Upper lobe of left lung (tissue), 4 donors: ENCODE results near the gene CLDN7.

Source experiments
- POLR2A ChIP-seq, 4 donors: fragments of 450-650 bp; IDR thresholded peaks; one replicate each; pipeline ENCODE4 v1.5.1; 2016 to 2017; ENCODE audit warnings: antibody characterized with exemption in 4 of 4, mild to moderate bottlenecking in 2 of 4
- POLR2AphosphoS5 ChIP-seq, 2 donors: sonication (generic); formaldehyde crosslinking; IDR thresholded peaks; one replicate each; pipeline ENCODE4 v1.5.1; 2017; ENCODE audit warnings: antibody characterized with exemption in 2 of 2

GRCh38 chr17:7290685-7291084 lies 28.4 kb upstream of the CLDN7 start:
- no peak for TF ChIP-seq POLR2A (IDR thresholded peaks at IDR 0.05)
- TF ChIP-seq POLR2AphosphoS5 (IDR thresholded peaks at IDR 0.05) = no peak
